ENCODE data around the gene SHH.

DNA sequence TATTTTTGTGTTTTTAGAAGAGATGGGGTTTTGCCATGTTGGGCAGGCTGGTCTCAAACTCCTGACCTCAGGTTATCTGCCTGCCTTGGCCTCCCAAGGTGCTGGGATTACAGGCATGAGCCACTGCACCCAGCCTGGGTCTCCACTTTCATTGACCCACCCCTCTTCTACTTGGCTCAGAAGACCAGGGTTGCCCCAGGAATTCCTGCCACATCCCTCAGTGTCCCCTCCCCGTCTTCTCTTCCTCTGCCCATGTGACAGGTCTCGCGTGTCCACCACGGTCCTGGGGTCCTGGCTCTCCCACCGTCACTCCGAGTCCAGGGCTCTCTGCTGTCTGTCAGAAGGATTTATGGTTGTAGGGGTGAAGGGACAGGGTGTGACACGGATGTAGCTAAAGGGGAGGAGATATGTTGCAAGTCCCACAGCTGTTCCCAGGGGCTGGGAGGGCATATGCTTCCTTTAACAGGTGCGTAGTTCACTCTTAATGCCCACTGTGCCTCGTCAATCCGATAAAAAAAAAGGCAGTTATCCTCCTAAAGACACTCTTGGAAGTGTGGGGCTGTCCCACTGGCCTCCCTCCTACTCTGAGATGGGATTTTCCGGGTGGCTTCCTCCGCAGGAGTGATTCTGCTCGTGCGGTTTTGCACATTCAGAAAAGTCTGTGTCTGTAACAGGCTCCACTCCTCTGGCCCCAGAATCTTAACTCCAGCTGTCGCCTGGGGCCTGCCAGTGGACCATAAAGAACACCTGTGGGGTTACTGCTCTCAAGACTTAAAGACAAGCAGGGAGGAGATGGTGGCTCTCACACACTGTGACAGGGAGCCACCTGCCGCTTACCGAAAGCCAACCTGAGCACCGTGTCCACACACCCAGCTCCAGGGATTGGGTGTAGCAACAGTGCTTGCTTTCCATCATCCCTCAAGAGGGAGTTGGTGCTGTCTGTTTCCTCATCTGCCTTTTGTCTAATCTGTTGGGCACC is 36.7 kb upstream of the SHH start:
- TF ChIP-seq, protein P1, sequence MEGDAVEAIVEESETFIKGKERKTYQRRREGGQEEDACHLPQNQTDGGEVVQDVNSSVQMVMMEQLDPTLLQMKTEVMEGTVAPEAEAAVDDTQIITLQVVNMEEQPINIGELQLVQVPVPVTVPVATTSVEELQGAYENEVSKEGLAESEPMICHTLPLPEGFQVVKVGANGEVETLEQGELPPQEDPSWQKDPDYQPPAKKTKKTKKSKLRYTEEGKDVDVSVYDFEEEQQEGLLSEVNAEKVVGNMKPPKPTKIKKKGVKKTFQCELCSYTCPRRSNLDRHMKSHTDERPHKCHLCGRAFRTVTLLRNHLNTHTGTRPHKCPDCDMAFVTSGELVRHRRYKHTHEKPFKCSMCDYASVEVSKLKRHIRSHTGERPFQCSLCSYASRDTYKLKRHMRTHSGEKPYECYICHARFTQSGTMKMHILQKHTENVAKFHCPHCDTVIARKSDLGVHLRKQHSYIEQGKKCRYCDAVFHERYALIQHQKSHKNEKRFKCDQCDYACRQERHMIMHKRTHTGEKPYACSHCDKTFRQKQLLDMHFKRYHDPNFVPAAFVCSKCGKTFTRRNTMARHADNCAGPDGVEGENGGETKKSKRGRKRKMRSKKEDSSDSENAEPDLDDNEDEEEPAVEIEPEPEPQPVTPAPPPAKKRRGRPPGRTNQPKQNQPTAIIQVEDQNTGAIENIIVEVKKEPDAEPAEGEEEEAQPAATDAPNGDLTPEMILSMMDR (IDR thresholded peaks at IDR 0.05) = no peak
- TF ChIP-seq POLR2A (IDR thresholded peaks at IDR 0.05) = no peak

Measured in testis (tissue), 2 donors.